GM06990 (cell line): ENCODE measurements around the gene EFCAB11.
A peak's percentile ranks its signal among the peaks of the same experiment; 100 is the strongest.
"Not testable (repeated sequence)": the region's sequence is repeated elsewhere in the genome, so short reads cannot be mapped to it uniquely, and the experiment has no call there.

Experiments used
- DNase-seq: peaks from one replicate; pipeline ENCODE4 v3.0.0-alpha.2; 2011; ENCODE audit not compliant: insufficient read length; ENCODE audit errors: extremely low read depth
- H3K27me3 ChIP-seq: replicated peaks from 2 replicates; pipeline ENCODE4 v1.6.0; 2011; ENCODE audit warnings: low read length; ENCODE audit not compliant: control insufficient read depth, insufficient read depth
- H3K36me3 ChIP-seq: 2 replicates; pipeline ENCODE4 v1.5.1; 2011; ENCODE audit warnings: low read length; ENCODE audit not compliant: control insufficient read depth, insufficient read depth
- H3K4me3 ChIP-seq: replicated peaks from 2 replicates; pipeline ENCODE4 v1.5.1; 2011; ENCODE audit warnings: low read depth, mild to moderate bottlenecking, control low read depth, low read length
- CTCF ChIP-seq: IDR thresholded peaks from 2 replicates; pipeline ENCODE4 v1.5.1; 2011; ENCODE audit warnings: low read length, control low read depth, mild to moderate bottlenecking, inconsistent platforms; ENCODE audit not compliant: insufficient read depth, poor library complexity, severe bottlenecking

EFCAB11 gene

GRCh38 chr14:89903340-89903952 lies 51.1 kb downstream of the EFCAB11 start:
- H3K4me3 ChIP-seq, result no peak overlapping the region
- H3K36me3 ChIP-seq, result no peaks in the 10 kb centered on the region
- no peak for DNase-seq
- no peak for TF ChIP-seq CTCF
- no peaks in the 10 kb centered on the region for H3K27me3 ChIP-seq

GRCh38 chr14:89902881-89903280 lies 51.6 kb downstream of the EFCAB11 start:
- Histone ChIP-seq H3K4me3 (no peak overlapping the region), H3K36me3 (no peaks in the 10 kb centered on the region), H3K27me3 (no peaks in the 10 kb centered on the region)
- no peak for TF ChIP-seq CTCF
- no peak for DNase-seq

GRCh38 chr14:89900802-89901201 lies 53.7 kb downstream of the EFCAB11 start:
- no peak for TF ChIP-seq CTCF
- Histone ChIP-seq H3K27me3 (no peaks in the 10 kb centered on the region), H3K4me3 (no peak overlapping the region), H3K36me3 (no peaks in the 10 kb centered on the region)
- DNase-seq, result no peak

- H3K27me3 ChIP-seq, result no peaks in the 10 kb centered on the region
- H3K4me3 ChIP-seq, result no peak overlapping the region
- TF ChIP-seq CTCF, result peak; percentile 48
- no peak for DNase-seq
- no peaks in the 10 kb centered on the region for H3K36me3 ChIP-seq
Observed at GRCh38 chr14:89899917-89900663, 54.4 kb downstream of the EFCAB11 start.

GRCh38 chr14:89899291-89899690 lies 55.2 kb downstream of the EFCAB11 start:
- no peak overlapping the region for H3K4me3 ChIP-seq
- DNase-seq, result no peak
- no peak for TF ChIP-seq CTCF
- no peaks in the 10 kb centered on the region for H3K36me3 ChIP-seq
- no peaks in the 10 kb centered on the region for H3K27me3 ChIP-seq

GRCh38 chr14:89893388-89893787 lies 61.1 kb downstream of the EFCAB11 start:
- not testable (repeated sequence) for H3K36me3 ChIP-seq, H3K27me3 ChIP-seq, H3K4me3 ChIP-seq, DNase-seq
